Stimulated activated CD8-positive, alpha-beta memory T cell treated with anti-CD3 and anti-CD28 coated beads, Interleukin-7, amount 100 ng/mL, for 24 hours (primary cell): ENCODE measurements around the gene RIMS3.
"Not testable (repeated sequence)": the region's sequence is repeated elsewhere in the genome, so short reads cannot be mapped to it uniquely, and the experiment has no call there.

Experiments
- DNase-seq: peaks from one replicate; pipeline ENCODE4 v3.0.0-alpha.2; 2020; ENCODE audit warnings: low read depth

Gene RIMS3

GRCh38 chr1:40630488-40631223 lies 34.8 kb downstream of the RIMS3 start:
- no peak for DNase-seq

GRCh38 chr1:40629546-40629945 lies 35.9 kb downstream of the RIMS3 start:
- DNase-seq: not testable (repeated sequence)

GRCh38 chr1:40628903-40629292 lies 36.6 kb downstream of the RIMS3 start:
- DNase-seq: no peak

DNA sequence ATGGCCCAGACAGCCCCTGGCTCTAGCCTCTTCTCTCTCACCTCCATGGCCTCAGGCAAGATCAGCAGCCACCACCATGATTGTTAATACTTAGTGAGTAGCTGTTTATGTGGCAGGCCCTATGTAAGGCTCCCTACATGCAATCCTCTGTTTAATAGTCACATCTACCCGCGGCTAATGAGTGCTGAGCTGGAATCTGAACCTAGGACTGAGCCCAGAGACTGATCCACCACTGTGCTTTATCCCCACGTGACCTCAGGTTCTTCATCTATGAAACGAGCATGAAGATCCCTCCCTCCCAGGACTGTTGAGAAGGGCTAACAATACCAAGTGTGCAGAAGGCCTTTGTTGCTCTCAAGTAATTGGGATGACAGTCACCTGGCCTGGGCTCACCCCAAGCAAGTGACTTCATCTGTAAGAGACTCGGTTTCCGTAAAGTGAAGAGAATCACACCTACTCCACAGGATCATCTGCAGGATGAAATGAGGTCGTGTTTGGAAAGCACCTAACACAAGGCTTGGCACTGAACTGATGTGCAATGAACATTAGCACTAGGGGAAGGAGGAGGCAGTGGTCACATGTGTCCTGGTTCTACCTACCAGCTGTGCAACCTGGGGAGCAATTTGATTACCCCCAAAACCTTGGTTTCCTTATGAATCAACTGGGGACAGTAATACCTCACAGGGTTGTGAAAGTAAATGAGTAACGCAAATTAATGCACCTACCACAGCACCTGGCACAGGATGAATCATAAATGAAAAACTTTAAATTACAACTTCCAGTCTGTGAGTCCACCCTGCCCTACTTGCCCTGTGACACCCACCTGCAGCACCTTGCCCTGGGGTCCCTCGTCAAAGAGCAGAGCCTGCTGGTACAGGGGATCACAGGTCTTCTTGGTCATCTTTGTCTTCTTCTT lies 37.2 kb downstream of the RIMS3 start:
- no peak for DNase-seq

DNA sequence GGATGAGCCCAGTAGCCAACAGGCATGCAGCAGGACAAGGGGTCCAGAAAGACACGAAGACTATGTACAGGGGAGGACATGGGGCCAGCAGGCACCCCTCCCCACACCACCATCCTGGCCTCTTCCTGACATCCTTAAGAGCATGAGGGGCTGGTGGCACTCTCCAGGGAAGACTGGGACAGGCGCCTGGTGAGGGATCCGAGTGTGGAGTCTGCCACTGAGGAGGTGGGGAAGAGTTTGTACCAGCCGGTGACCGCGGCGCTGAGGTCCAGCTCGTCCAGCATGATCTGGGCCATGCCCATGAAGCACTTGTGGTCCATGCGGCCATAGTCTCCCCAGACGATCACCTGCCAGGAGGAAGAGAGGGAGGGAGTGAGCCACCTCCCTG lies 39.1 kb downstream of the RIMS3 start:
- DNase-seq: no peak

DNA sequence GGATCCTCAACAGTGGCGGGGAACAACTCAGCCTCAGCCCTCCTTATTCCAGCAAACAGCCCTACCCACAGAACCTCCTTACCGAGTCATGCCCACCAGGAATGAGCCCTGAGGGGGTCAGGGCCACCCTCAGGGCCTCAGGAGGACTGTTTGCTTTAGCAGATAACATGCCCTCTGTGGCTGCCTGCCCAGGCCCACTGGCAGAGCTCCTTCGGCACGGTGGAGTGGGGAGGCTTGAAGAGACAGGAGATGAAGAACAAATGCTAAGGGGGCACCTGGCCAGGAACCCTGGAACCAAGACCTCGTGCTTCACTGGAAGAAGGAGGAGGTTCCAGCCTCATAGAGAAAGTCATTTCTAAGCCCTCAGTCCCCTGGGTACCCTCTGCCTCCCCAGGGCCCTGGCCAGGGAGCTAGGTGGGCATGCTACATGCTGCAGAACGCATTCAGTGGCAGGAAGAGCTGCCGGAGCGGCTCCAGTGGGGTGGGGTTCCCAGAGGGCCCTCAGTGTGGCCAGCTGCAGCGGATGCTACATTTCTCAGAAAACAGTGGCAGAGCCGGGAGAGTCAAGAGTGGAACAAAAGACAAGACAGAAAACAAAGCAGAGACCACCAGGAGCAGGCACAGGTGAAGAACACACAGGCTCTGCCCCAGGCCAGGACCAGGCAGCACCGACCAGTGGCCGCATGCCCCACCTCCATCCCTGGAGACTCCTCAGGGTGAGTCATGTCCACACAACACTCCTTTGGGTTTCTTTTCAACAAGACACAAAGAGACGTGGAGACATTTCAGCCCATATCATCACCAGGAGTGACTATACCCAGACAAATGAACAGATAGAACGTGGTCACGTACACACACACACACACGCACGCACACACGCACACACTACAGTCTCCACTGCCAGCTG lies 39.8 kb downstream of the RIMS3 start:
- DNase-seq: no peak

GRCh38 chr1:40625076-40625475 lies 40.4 kb downstream of the RIMS3 start:
- no peak for DNase-seq

DNA sequence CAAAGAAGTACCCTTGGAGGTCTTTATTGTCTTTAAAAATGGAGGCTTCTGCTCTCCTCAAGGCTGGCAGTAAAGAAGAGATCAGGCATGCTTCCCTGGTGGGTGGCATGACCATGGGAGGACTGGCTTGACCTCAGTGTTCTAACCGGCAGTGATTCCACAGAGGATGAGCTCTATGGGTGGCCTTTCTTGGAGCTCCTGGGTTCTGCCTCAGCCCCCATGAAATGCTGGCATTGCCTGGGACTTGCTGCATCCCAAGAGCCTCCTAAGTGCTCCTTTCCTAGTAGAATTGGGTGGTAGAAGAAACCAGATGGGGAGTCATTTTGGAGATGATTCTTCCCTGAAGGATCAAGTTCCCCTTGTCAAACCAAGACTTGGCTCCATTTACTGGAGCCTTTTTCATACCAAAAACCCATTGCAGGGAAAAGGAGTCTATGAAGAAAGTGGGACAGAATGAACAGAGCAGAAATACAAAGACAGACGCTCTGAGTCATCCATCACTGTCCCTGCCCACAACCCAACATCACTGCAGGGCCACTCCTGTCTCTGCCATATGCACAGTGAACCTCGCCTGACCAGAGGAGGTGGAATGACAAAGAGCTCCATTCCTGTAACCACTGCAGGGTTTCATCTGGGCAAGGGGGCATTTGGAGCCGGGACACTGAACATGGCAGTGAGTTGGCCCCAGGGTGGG lies 42.4 kb downstream of the RIMS3 start:
- DNase-seq: no peak

- no peak for DNase-seq
Measured at GRCh38 chr1:40621821-40622450, 43.5 kb downstream of the RIMS3 start.

DNA sequence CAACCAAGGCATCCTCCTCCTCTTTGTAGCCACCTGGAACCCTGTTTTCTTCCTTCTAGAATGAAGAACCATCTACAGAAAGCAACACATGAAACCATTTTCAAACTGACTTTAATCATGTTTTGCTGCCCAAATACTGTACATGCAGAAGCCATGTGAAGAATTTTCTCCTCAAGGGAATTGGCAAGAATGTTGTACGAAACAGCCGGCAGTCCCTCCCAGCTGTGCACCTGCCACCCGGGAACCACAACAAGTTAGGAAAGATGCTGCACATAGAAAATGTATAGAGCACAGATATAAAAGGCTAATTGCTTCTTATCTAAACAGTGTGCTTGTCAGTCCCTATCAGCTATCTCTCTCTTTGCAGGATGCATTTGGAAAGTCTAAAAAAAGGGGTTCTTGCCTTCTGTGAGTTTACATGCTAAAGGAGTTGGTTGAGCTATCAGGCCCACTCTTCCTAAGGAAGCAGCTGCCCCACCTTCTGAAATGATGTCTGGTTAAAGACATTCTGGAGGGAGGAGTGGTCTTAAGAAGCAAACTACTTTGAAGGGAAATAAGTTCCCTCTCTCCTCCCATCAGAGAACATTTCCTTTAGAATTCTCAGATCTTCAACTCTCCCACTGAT lies 44.8 kb downstream of the RIMS3 start:
- no peak for DNase-seq

DNA sequence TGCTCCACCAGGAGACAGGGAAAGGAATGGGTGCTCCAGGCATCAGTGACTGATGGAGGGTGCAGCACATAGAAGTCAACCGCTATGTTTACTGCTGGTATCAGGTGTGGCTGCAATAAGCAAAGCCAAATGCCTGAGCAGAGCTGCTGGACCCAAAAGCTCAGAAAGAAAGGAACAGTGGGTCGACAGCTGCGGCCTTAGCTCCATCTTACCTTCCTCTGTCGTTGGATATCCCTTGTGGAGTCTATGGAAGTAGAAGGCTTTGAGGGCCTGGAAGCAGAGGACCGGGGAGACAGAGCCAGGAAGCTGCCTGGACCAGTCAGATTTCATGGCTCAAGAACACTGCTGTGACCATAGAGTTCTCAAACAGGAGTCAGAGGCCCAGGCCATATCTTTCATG lies 45.3 kb downstream of the RIMS3 start:
- no peak for DNase-seq

- DNase-seq: no peak
Measured at GRCh38 chr1:40618108-40618507, 47.4 kb downstream of the RIMS3 start.

- DNase-seq: peak; percentile 30
Measured at GRCh38 chr1:40612345-40612831, 53.1 kb downstream of the RIMS3 start.

GRCh38 chr1:40610156-40610555 lies 55.3 kb downstream of the RIMS3 start:
- DNase-seq: no peak

DNA sequence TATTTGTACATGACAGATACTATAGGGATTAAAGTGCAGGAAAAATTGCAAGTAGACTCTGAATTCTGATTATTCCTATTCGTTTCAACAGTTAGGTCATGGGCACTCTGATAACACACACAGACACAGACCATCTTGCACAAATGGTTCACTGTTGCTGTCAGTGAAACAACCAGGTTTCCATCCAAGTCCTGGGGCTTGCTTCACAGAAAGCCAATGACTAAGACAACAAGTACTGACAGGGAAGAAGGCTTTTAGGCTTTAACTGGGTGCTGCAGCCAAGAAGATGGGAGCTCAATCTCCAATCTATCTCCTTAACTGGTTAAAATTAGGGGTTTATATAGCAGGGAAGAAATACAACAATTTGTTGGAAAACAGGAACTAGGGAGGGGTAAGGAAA lies 57.6 kb downstream of the RIMS3 start:
- DNase-seq: no peak

DNA sequence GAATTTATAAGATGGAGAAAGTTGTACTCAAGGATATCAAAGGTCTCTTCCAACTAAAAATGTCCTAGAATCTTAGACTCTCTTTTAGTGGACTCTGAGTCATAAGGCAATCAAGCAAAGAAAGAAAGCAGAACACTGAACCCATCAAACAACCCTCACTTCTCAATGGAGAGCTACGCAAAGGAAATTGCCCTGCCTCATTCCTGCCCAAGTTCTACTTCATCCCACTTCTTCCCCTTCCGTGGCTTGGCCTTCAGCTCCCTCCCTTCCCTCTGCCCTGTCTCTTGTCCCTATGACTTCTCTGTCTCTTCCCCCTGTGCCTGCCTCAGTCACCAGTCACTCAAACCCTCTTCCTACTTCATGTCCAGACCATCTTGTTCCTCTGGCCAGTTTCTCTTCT lies 58.5 kb downstream of the RIMS3 start:
- DNase-seq: no peak

DNA sequence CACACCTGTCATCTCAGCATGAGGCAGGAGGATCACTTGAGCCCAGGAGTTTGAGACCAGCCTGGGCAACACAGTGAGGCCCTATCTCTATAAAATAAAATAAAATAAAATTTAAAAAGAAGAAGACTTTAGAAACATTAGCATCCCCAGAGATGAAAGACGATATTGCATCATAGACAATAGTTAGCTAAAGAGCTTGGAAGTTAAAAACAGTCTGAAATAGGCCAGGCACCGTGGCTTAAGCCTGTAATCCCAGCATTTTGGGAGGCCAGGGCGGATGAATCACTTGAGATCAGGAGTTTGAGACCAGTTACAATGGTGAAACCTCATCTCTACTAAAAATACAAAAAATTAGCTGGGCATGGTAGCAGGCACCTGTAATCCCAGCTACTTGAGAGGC lies 59.3 kb downstream of the RIMS3 start:
- DNase-seq: no peak

DNA sequence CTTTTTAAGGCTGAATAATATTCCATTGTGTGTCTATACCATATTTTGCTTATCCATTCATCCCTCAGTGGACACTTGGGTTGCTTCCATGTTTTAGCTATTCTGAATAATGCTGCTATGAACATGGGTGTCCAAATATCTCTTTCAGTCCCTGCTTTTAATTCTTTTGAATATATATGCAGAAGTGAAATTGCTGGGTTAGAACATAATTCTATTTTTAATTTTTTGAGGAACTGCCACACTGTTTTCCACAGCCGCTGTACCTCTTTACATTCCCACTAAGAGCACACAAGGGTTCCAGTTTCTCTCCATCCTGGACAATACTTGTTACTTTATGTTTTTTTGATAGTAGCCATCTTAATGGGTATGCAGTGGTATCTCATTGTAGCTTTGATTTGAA lies 65.6 kb downstream of the RIMS3 start:
- no peak for DNase-seq

- no peak for DNase-seq
Measured at GRCh38 chr1:40595623-40596022, 69.9 kb downstream of the RIMS3 start.

DNA sequence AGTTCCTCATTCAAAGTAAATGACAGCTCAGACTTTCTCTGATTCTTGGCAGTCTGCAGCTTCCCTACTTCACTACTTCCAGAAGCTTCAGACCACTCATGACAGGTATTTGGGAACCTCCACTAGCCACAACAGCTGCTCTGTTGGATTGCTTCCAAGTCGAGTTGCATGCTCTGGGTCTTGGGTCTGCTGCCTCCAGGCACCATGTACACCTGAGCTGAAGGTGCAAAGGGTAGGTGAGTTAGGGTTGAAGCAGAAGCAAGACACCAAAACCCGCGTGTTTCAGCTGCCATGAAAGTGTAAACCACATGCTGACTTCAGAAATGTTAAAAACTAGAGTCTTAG lies 71.3 kb downstream of the RIMS3 start:
- no peak for DNase-seq
